ENCODE measurements around the gene GNPDA1.
"Not testable (repeated sequence)": the region's sequence is repeated elsewhere in the genome, so short reads cannot be mapped to it uniquely, and the experiment has no call there.

GNPDA1 gene

GRCh38 chr5:142012792-142013388 lies at the start of gene GNPDA1:
Gene GNPDA1, minus strand, starts transcription at chr5:142013027. Its CDS starts 992 bp downstream, at chr5:142012035.
- DNase-seq (ENCODE audit: low read depth): peak; percentile 78

DNA sequence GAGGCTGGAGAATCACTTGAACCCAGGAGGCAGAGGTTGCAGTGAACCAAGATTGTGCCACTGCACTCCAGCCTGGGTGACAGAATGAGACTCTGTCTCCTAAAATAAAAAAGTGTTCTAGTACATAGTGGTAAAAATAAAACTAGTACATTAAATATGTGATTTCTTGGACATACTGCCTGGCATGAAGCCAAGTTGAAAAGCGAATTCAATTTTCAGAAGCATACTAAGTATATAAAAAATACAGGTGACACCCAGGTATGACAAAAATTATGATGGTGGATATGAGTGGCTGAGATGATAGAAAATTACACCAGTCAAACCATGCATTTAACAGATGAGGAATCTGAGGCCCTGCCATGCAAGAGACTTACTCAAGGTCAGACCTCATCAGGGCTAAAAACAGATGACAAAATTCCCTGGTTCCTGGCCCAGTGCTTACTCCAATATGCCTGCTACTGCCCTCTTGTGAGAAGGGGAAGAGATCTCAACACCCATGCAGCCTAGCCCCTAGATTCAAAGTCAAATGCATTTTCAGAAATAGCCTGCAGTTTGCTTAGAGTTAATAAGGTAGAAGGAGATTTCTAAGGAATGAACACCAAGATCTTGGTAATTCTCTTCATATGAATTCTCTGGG lies 46.6 kb upstream of the GNPDA1 start:
- DNase-seq (ENCODE audit: low read depth): peak; percentile 44

DNA sequence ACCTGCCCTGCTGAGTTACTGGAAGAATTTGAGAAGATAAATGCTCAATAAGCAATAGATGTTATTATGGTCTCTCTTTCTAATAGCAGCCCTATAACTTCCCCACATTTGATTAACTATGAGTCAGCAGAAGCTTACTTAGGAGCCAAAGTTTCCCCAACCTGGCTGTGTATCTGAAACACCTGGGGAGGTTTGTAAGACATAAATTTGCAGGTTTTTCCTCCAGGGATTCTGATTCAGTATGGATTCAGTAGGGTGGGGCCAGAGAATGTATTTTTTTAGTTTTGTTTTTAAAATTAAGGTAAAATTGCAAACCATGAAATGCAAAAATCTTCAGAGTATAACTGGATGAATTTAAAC lies 44.9 kb upstream of the GNPDA1 start:
- DNase-seq (ENCODE audit: low read depth): no peak

GRCh38 chr5:142056816-142057696 lies 44.2 kb upstream of the GNPDA1 start:
- DNase-seq (ENCODE audit: low read depth): no peak

DNA sequence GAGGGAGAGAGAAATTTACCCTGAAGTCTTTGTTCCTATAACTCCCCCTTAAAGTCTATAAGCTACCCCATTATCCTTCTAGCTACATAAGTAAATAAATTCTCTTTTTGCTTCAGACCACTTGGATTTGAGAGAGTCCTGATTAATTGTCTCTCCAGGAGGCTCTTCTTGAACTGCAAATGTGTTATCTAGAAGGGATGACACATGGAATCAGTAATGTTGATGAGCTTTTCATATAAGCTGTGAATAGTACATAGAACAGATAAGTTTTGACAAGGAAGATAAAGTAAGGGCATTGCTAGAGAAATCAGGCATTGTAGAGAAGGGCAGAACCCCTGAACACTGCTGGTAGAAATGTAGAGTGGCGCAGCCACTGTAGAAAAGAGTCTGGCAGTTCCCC lies 42.5 kb upstream of the GNPDA1 start:
- DNase-seq (ENCODE audit: low read depth): no peak

DNA sequence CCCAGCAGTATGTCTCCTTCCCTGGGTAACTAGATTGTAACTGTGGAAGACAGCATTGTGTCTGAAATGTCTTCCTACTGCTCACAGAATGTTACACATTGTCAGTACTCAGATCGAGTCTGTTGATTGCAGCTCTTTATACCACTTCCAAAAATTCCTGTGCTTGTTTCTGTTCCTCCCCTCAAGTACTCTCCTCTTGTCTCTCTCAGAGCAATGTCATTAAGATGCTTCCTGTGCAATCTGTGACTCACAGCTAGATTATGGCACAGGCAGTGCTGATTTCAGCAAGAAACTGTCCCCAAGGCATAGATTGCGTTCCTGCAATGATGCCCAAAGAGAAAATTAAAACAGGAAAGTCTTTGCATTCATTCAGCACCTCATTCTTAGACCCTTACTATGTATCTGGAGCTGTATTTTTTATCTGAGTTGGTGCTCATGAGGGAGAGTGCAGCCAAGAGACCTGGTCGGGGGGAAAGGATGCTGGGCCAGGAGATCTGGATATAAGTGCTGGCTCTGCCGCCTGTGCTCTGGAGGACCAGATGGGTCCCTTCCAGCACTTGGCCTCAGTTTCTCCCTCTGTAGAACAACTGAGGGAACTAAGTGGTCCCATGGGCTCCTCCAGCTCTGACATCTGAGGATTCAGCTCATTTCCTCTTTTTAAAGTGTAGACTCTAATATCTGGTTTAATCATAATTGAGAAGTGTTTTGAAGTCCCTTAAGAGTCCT lies 40.8 kb upstream of the GNPDA1 start:
- peak; percentile 50 for DNase-seq (ENCODE audit: low read depth)

GRCh38 chr5:142052026-142052425 lies 39.2 kb upstream of the GNPDA1 start:
- not testable (repeated sequence) for DNase-seq (ENCODE audit: low read depth)

DNA sequence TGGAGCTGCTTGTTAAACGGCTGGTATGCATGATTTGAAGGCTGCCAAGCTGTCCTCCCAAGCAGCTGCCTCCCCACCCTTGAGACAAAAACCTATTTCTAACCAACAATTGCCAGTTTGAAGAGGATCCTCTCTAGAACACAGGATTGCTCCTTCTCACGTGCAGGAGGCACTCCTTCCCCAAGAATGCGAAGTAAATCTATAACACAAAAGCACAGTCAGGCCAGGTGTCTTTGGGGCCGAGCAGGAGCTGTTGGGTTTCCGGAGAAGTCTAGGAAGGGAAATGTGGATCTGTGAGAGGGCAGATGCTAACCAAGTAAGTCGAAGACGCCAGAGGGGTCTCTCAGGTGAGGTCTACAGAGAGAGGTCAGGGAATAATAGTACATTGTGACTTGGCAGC lies 35.4 kb upstream of the GNPDA1 start:
- no peak for DNase-seq (ENCODE audit: low read depth)

- DNase-seq (ENCODE audit: low read depth): no peak
Measured at GRCh38 chr5:142046191-142046590, 33.4 kb upstream of the GNPDA1 start.

DNA sequence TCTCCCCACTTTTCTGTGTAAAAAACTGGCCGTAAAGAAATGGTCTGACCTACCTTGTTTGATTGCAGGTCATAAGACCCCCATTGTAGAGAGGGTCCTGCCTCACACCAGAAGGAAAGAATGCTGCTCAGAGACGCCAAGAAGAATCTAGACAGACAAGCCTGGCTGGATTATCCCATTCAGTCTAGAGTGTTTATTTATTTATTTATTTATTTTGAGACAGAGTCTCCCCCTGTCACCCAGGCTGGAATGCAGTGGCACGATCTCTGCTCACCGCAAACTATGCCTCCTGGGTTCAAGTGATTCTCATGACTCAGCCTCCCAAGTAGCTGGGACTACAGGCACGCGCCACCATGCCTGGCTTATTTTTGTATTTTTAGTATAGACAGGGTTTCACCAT lies 28.1 kb upstream of the GNPDA1 start:
- not testable (repeated sequence) for DNase-seq (ENCODE audit: low read depth)

- no peak for DNase-seq (ENCODE audit: low read depth)
Measured at GRCh38 chr5:142040285-142040684, 27.5 kb upstream of the GNPDA1 start.

DNA sequence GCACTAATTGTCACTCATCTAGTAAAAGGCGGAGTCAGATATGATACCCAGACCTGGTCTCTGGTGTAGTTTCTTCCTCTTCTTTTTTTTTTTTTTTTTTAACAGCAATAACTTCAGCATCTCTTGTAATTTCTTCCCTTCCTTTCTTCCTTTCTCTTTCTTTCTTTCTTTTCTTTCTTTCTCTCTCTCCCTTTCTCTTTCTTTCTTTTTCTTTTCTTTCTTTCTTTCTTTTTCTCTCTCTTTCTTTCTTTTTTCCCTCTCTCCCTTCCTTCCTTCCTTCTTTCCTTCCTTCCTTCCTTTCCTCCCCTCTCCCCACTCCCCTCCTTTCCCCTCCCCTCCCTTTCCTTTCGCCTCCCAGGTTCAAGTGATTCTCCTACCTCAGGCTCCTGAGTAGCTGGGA lies 25.9 kb upstream of the GNPDA1 start:
- no peak for DNase-seq (ENCODE audit: low read depth)

- DNase-seq (ENCODE audit: low read depth): not testable (repeated sequence)
Measured at GRCh38 chr5:142037599-142037998, 24.8 kb upstream of the GNPDA1 start.

GRCh38 chr5:142036918-142037317 lies 24.1 kb upstream of the GNPDA1 start:
- no peak for DNase-seq (ENCODE audit: low read depth)

DNA sequence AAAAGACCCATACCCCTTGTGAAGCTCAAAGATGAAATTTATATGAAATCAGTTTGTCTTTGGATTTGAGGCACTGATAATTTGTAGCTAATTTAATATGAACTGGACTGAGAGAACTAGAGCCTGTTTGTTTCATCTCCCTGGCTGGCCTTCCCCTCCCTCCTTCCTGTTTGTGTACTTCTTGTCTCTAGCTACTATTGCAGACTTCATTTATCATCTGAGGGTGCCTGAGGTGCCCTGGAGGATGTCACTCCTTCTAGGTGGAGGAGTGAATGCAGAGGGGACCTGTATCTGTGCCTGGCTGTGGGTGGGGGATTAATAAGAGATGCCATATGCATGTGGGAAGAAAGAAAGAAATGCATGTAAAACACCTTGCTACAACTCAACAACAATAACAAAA lies 22.2 kb upstream of the GNPDA1 start:
- no peak for DNase-seq (ENCODE audit: low read depth)

- DNase-seq (ENCODE audit: low read depth): not testable (repeated sequence)
Measured at GRCh38 chr5:142033632-142034567, 21.1 kb upstream of the GNPDA1 start.

GRCh38 chr5:142032747-142033631 lies 20.2 kb upstream of the GNPDA1 start:
- no peak for DNase-seq (ENCODE audit: low read depth)

GRCh38 chr5:142032150-142032549 lies 19.3 kb upstream of the GNPDA1 start:
- DNase-seq (ENCODE audit: low read depth): no peak

- DNase-seq (ENCODE audit: low read depth): no peak
Measured at GRCh38 chr5:142025637-142026036, 12.8 kb upstream of the GNPDA1 start.

GRCh38 chr5:142024771-142025304 lies 12.0 kb upstream of the GNPDA1 start:
- DNase-seq (ENCODE audit: low read depth): peak; percentile 87

All from iris pigment epithelial cell (primary cell).